NB4 (cell line): ENCODE measurements around the gene FNDC8.

Source experiments
- DNase-seq: peaks from one replicate; pipeline ENCODE4 v3.0.0; 2010; ENCODE audit warnings: low read depth
- H3K4me3 ChIP-seq: one replicate; pipeline ENCODE4 v1.5.1; 2011; ENCODE audit warnings: mild to moderate bottlenecking, low read depth, low read length, moderate library complexity
- MAX ChIP-seq: IDR thresholded peaks from 2 replicates; pipeline ENCODE4 v1.6.1; 2011; ENCODE audit warnings: low read depth, low read length
- MYC ChIP-seq: IDR thresholded peaks from 2 replicates; pipeline ENCODE4 v1.6.1; 2011; ENCODE audit warnings: low read depth, low read length
- POLR2A ChIP-seq: IDR thresholded peaks from 2 replicates; pipeline ENCODE4 v1.6.1; 2011; ENCODE audit warnings: mild to moderate bottlenecking; ENCODE audit not compliant: insufficient read length; ENCODE audit errors: extremely low read depth
- TF ChIP-seq, protein P1 (sequence below): IDR thresholded peaks from one replicate; pipeline ENCODE4 v1.5.1; 2012; ENCODE audit warnings: low read depth, low read length

Gene FNDC8

GRCh38 chr17:35121315-35121714 lies at the start of gene FNDC8:
Gene FNDC8, plus strand, starts transcription at chr17:35121615. Its CDS starts 79 bp downstream, at chr17:35121694.
- no peak within 1 kb of the TSS for H3K4me3 ChIP-seq
- DNase-seq = no peak
- TF ChIP-seq MAX (no peak), MYC (no peak), POLR2A (no peak)
- TF ChIP-seq, protein P1, sequence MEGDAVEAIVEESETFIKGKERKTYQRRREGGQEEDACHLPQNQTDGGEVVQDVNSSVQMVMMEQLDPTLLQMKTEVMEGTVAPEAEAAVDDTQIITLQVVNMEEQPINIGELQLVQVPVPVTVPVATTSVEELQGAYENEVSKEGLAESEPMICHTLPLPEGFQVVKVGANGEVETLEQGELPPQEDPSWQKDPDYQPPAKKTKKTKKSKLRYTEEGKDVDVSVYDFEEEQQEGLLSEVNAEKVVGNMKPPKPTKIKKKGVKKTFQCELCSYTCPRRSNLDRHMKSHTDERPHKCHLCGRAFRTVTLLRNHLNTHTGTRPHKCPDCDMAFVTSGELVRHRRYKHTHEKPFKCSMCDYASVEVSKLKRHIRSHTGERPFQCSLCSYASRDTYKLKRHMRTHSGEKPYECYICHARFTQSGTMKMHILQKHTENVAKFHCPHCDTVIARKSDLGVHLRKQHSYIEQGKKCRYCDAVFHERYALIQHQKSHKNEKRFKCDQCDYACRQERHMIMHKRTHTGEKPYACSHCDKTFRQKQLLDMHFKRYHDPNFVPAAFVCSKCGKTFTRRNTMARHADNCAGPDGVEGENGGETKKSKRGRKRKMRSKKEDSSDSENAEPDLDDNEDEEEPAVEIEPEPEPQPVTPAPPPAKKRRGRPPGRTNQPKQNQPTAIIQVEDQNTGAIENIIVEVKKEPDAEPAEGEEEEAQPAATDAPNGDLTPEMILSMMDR = no peak

- H3K4me3 ChIP-seq = no peak overlapping the region
- no peak for DNase-seq
- TF ChIP-seq, protein P1 = no peak
- no peak for TF ChIP-seq POLR2A
- TF ChIP-seq MAX = no peak
- no peak for TF ChIP-seq MYC
These were observed 48.1 kb upstream of the FNDC8 start for GRCh38 chr17:35073183-35073790.

DNA sequence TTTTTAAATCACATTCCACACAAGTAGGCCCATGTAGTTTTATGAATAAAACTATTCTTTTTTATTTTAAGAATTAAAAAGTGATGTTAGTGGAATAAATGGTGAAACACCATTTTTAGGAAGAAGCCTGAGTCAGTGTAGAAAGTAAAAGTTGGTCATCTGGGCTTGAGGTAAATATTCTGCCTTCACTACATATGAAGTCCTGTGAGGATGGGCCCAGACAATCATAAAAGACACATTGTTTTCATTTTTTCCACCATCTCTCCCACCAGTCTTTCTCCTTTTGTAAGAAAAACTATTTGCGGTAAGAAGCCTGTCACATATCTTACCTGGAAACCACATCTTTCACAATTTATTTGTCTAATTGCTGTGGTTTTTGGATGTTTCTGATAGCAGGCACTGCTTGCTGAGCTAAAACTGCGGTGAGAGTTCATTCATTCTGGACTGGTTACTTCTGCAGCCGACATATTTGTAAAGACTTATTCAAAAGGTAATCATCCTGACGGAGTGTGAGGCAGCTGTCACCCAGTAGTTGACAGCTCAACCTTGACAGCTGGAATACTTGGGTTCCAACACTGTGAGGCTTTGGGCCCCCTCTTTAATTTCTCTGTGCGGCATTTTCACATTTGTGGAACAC lies 47.3 kb upstream of the FNDC8 start:
- H3K4me3 ChIP-seq = no peak overlapping the region
- no peak for DNase-seq
- TF ChIP-seq MYC (no peak), POLR2A (no peak), MAX (no peak)
- TF ChIP-seq, protein P1 = no peak

GRCh38 chr17:35074711-35075707 lies 46.4 kb upstream of the FNDC8 start:
- DNase-seq = no peak
- no peak overlapping the region for H3K4me3 ChIP-seq
- TF ChIP-seq POLR2A (no peak), MAX (no peak), MYC (no peak)
- TF ChIP-seq, protein P1 = no peak

GRCh38 chr17:35076874-35077273 lies 44.5 kb upstream of the FNDC8 start:
- H3K4me3 ChIP-seq = no peak overlapping the region
- no peak for TF ChIP-seq MYC
- no peak for TF ChIP-seq POLR2A
- TF ChIP-seq MAX = no peak
- TF ChIP-seq, protein P1 = no peak
- no peak for DNase-seq
